B cell (primary cell): ENCODE data around the gene ZEB1. TPM values are rescaled to one million over a fixed set of nuclear protein-coding genes. Genes with fewer than 3 reads are reported as not detected.

Source experiments
- ATAC-seq: fragments of 200-7000 bp; cut with Tn5 transposase; one replicate; pipeline ENCODE4 v1.10.0; 2021; ENCODE audit warnings: low read depth, mild to moderate bottlenecking, moderate number of reproducible peaks, moderate library complexity
- CTCF ChIA-PET: fragments of 350-600 bp; sonication (Branson Sonifier 250); formaldehyde crosslinking; loops from one replicate; lab custom pipeline; 2021; ENCODE audit warnings: antibody characterized with exemption, inconsistent platforms; lab: Charles Lee
- POLR2A ChIA-PET: fragments of 350-600 bp; sonication (Branson Sonifier 250); formaldehyde crosslinking; loops from one replicate; lab custom pipeline; 2021; ENCODE audit warnings: antibody characterized with exemption; lab: Charles Lee
- DNase-seq: peaks from one replicate; pipeline ENCODE4 v3.0.0; 2013
- H2AFZ ChIP-seq: 2 replicates; pipeline ENCODE4 v1.6.1; 2012; ENCODE audit warnings: mild to moderate bottlenecking, low read depth, low read length; ENCODE audit not compliant: insufficient read depth, poor library complexity, severe bottlenecking
- H3K27ac ChIP-seq, 2 donors: 1 replicate in 1 of 2; 2 replicates in 1 of 2; pipeline ENCODE4 v1.5.1; 2012 to 2013; ENCODE audit warnings: low read length in 2 of 2, mild to moderate bottlenecking in 2 of 2, moderate library complexity in 1 of 2
- H3K27me3 ChIP-seq, 4 experiments: fragments of 200-600 bp in 1 of 4; sonication (generic) in 1 of 4; replicated peaks in 1 of 4; 1 replicate in 2 of 4; 2 replicates in 2 of 4; pipeline versions ENCODE4 v1.6.1 to v1.7.0; 2013 to 2016; ENCODE audit warnings: low read length in 3 of 4, mild to moderate bottlenecking in 2 of 4, mixed read lengths in 1 of 4, moderate library complexity in 1 of 4; ENCODE audit not compliant: insufficient read depth in 4 of 4, control insufficient read depth in 3 of 4; ENCODE audit errors: control extremely low read depth in 1 of 4
- H3K36me3 ChIP-seq, 2 experiments: replicated peaks in 1 of 2; 1 replicate in 1 of 2; 2 replicates in 1 of 2; pipeline versions ENCODE4 v1.6.1 to v1.7.1; 2013; ENCODE audit warnings: low read length in 1 of 2; ENCODE audit not compliant: insufficient read depth in 2 of 2, control insufficient read depth in 1 of 2; ENCODE audit errors: control extremely low read depth in 1 of 2, extremely low read depth in 1 of 2
- H3K4me1 ChIP-seq, 2 donors: fragments of 200-600 bp in 1 of 2; sonication (generic) in 1 of 2; 1 replicate in 1 of 2; 2 replicates in 1 of 2; pipeline versions ENCODE4 v1.5.1 to v1.6.1; 2013 to 2017; ENCODE audit warnings: low read length in 2 of 2; ENCODE audit not compliant: control insufficient read depth in 2 of 2, insufficient read depth in 2 of 2
- H3K4me2 ChIP-seq: replicated peaks from 2 replicates; pipeline ENCODE3; 2012; ENCODE audit warnings: mild to moderate bottlenecking, low read depth, low read length; ENCODE audit not compliant: poor library complexity, severe bottlenecking
- H3K4me3 ChIP-seq, 5 experiments: fragments of 200-600 bp in 1 of 5; sonication (generic) in 1 of 5; 1 replicate in 3 of 5; 2 replicates in 2 of 5; pipeline versions ENCODE4 v1.5.1 to v1.7.0; 2011 to 2016; ENCODE audit warnings: low read length in 4 of 5, mild to moderate bottlenecking in 4 of 5, low read depth in 2 of 5, control low read depth in 1 of 5, moderate library complexity in 1 of 5; ENCODE audit not compliant: insufficient read depth in 1 of 5; ENCODE audit errors: control extremely low read depth in 1 of 5, extremely low read depth in 1 of 5
- H3K79me2 ChIP-seq: fragments of 200-600 bp; sonication (generic); one replicate; pipeline ENCODE4 v1.6.0; 2016; ENCODE audit warnings: low read length; ENCODE audit not compliant: control insufficient read depth, insufficient read depth
- H3K9ac ChIP-seq: fragments of 200-600 bp; sonication (generic); 2 replicates; pipeline ENCODE4 v1.6.1; 2017; ENCODE audit warnings: mild to moderate bottlenecking, low read length, moderate library complexity
- H3K9me3 ChIP-seq, 3 donors: one replicate each; pipeline versions ENCODE4 v1.6.1 to v1.7.1; 2013; ENCODE audit warnings: low read length in 2 of 3; ENCODE audit not compliant: control insufficient read depth in 2 of 3, insufficient read depth in 1 of 3; ENCODE audit errors: control extremely low read depth in 1 of 3
- H4K20me1 ChIP-seq: 2 replicates; pipeline ENCODE4 v1.6.0; 2012; ENCODE audit warnings: mild to moderate bottlenecking, low read length; ENCODE audit not compliant: insufficient read depth, control insufficient read depth, poor library complexity, severe bottlenecking
- H3K27ac Mint-ChIP-seq: one replicate; pipeline ENCODE4 v1.8.0; 2021; ENCODE audit warnings: mixed read lengths
- H3K27me3 Mint-ChIP-seq: one replicate; pipeline ENCODE4 v1.8.0; 2021; ENCODE audit warnings: mixed read lengths
- H3K4me1 Mint-ChIP-seq: one replicate; pipeline ENCODE4 v1.8.0; 2021; ENCODE audit warnings: mixed read lengths
- H3K4me3 Mint-ChIP-seq: one replicate; pipeline ENCODE4 v1.8.0; 2021; ENCODE audit warnings: mixed read lengths
- H3K9me3 Mint-ChIP-seq: one replicate; pipeline ENCODE4 v1.8.0; 2022; ENCODE audit warnings: mixed read lengths; ENCODE audit not compliant: insufficient read depth
- CTCF ChIP-seq: fragments of 200-600 bp; IDR thresholded peaks from one replicate; pipeline ENCODE4 v1.8.0; 2022; ENCODE audit warnings: antibody characterized with exemption, mild to moderate bottlenecking
- EZH2 ChIP-seq: IDR thresholded peaks from 2 replicates; pipeline ENCODE4 v1.6.1; 2012; ENCODE audit warnings: borderline replicate concordance, low read depth, mild to moderate bottlenecking, moderate library complexity, low read length; ENCODE audit not compliant: insufficient read depth, poor library complexity, severe bottlenecking
- WGBS: methylation state at CpG from one replicate; pipeline ENCODE4 v1.1.5; 2013; ENCODE audit warnings: missing lambda C conversion rate; ENCODE audit not compliant: insufficient coverage; 5-methylcytosine and 5-hydroxymethylcytosine counted together
- intact Hi-C: fragments of 100-400 bp; cut with micrococcal nuclease; formaldehyde crosslinking; loops from one replicate; pipeline ENCODE4 v1.10.0; 2022
- polyA plus RNA-seq: library from polyadenylated mRNA; depleted of rRNA; stranded (reverse); fragments of >200 nt; gene quantifications from 2 replicates; pipeline ENCODE4 v1.2.3, GENCODE V29; 2012
- total RNA-seq, 2 donors: library from RNA; stranded (reverse); fragments of 120-200 nt in 1 of 2; gene quantifications; 1 replicate in 1 of 2; 2 replicates in 1 of 2; pipeline versions ENCODE4 v1.2.3 to v1.2.4, GENCODE V29; 2013 to 2022

The ZEB1 gene
- total and polyA plus RNA-seq, 2 donors (not counting 1 experiment from before 2014, with no cell fraction given): 11.2 to 96.7 TPM

- H3K27ac Mint-ChIP-seq: no peak overlapping the region
- Histone ChIP-seq H2AFZ (no peak overlapping the region), H3K4me1 (no peaks in the 10 kb centered on the region), H4K20me1 (peaks cover 6% of the 10 kb centered on the region), H3K79me2 (no peaks in the 10 kb centered on the region), H3K4me2 (no peak overlapping the region), H3K36me3 (peaks cover 17 to 43% of the 10 kb centered on the region in 2 experiments), H3K27me3 (no peaks in the 10 kb centered on the region), H3K9ac (no peak overlapping the region), H3K9me3 (peaks cover 11 to 15% (median 15%) of the 10 kb centered on the region in 3 donors), H3K27ac (no peak overlapping the region), H3K4me3 (no peak overlapping the region)
- intact Hi-C loops: no loop called here
- H3K9me3 Mint-ChIP-seq: peaks cover 26% of the 10 kb centered on the region
- TF ChIP-seq CTCF: no peak
- no peak for TF ChIP-seq EZH2
- DNase-seq: no peak
- no peaks in the 10 kb centered on the region for H3K4me1 Mint-ChIP-seq
- POLR2A ChIA-PET: no interaction called here
- no peak overlapping the region for H3K4me3 Mint-ChIP-seq
- WGBS: no CpG with 5 or more reads among the region's 2 CpGs
- H3K27me3 Mint-ChIP-seq: no peaks in the 10 kb centered on the region
- CTCF ChIA-PET: no interaction called here
- ATAC-seq: no peak
These were observed 188.4 kb downstream of the ZEB1 start for GRCh38 chr10:31507427-31507826.

- H3K27ac ChIP-seq: no peak overlapping the region
- no peaks in the 10 kb centered on the region for H3K79me2 ChIP-seq
- Mint-ChIP-seq H3K4me3 (no peak overlapping the region), H3K27ac (no peak overlapping the region), H3K27me3 (no peaks in the 10 kb centered on the region), H3K9me3 (peaks cover 26% of the 10 kb centered on the region), H3K4me1 (no peaks in the 10 kb centered on the region)
- no peak overlapping the region for H3K9ac ChIP-seq
- intact Hi-C loops: no loop called here
- DNase-seq: no peak
- peaks cover 6% of the 10 kb centered on the region for H4K20me1 ChIP-seq
- H3K9me3 ChIP-seq: peaks cover 10 to 15% (median 15%) of the 10 kb centered on the region in 3 donors
- no peak for TF ChIP-seq EZH2
- TF ChIP-seq CTCF: no peak
- POLR2A ChIA-PET: no interaction called here
- H3K27me3 ChIP-seq: no peaks in the 10 kb centered on the region
- H2AFZ ChIP-seq: no peak overlapping the region
- H3K4me1 ChIP-seq: no peaks in the 10 kb centered on the region
- CTCF ChIA-PET: no interaction called here
- no peak for ATAC-seq
- no peak overlapping the region for H3K4me3 ChIP-seq
- peaks cover 14 to 49% of the 10 kb centered on the region in 2 experiments for H3K36me3 ChIP-seq
- WGBS: 98% methylated on average over 3 of the region's 4 CpGs
- H3K4me2 ChIP-seq: no peak overlapping the region
These were observed 189.2 kb downstream of the ZEB1 start for GRCh38 chr10:31508234-31508633.
